HCT116 (cell line): ENCODE results near the gene TNFRSF8. TPM values are rescaled to one million over a fixed set of nuclear protein-coding genes. Genes with fewer than 3 reads are reported as not detected.

Experiments
- ATAC-seq: fragments of 200-7000 bp; cut with Tn5 transposase; 2 replicates; pipeline ENCODE4 v1.9.1; 2020; ENCODE audit warnings: mild to moderate bottlenecking, moderate library complexity
- BruUV-seq: library from RNA; stranded (reverse); fragments of 400-500 nt; replicated peaks from 2 replicates; lab custom pipeline; 2021; lab: Mats Ljungman, UMichigan
- CTCF ChIA-PET: fragments of 300-600 bp; sonication (Branson Sonifier 250); formaldehyde crosslinking; loops from one replicate; lab custom pipeline; 2021; ENCODE audit warnings: antibody characterized with exemption; lab: Charles Lee
- POLR2A ChIA-PET: fragments of 300-600, 350-600 bp; sonication (Branson Sonifier 250); formaldehyde crosslinking; loops from one replicate; lab custom pipeline; 2021; ENCODE audit warnings: antibody characterized with exemption; lab: Charles Lee
- RAD21 ChIA-PET, 2 experiments: fragments of 300-600 bp; sonication (Branson Sonifier 250); formaldehyde crosslinking; loops; one replicate each; lab custom pipeline; 2023; ENCODE audit warnings: low total read pairs in 2 of 2; ENCODE audit not compliant: uncharacterized antibody in 2 of 2, unreplicated experiment in 2 of 2, low non-redundant PET in 1 of 2; lab: Charles Lee
- DNase-seq: peaks from one replicate; pipeline ENCODE4 v3.0.0-alpha.2; 2010; ENCODE audit warnings: low read depth, low spot score
- H2AFZ ChIP-seq: fragments of 200-600 bp; shearing (Covaris generic), sonication (generic); 2 replicates; pipeline ENCODE4 v1.6.1; 2017; ENCODE audit warnings: low read depth, mixed run types, mixed read lengths, antibody characterized with exemption, low read length; ENCODE audit not compliant: poor library complexity, severe bottlenecking
- H3K27ac ChIP-seq: 2 replicates; pipeline ENCODE4 v1.5.1; 2012; ENCODE audit warnings: low read depth, low read length
- H3K27me3 ChIP-seq: fragments of 200-600 bp; sonication (generic); 2 replicates; pipeline ENCODE4 v1.6.1; 2016; ENCODE audit warnings: mixed run types, low read length, mixed read lengths; ENCODE audit not compliant: insufficient read depth
- H3K36me3 ChIP-seq, 2 experiments: fragments of 200-500 bp in 1 of 2; fragments of 200-600 bp in 1 of 2; sonication (Bioruptor generic) in 1 of 2; sonication (generic) in 1 of 2; 2 replicates each; pipeline versions ENCODE4 v1.5.1 to v1.6.1; 2014 to 2016; ENCODE audit warnings: low read length in 2 of 2, inconsistent platforms in 1 of 2, mixed read lengths in 1 of 2, mixed run types in 1 of 2; ENCODE audit not compliant: insufficient read depth in 2 of 2, control insufficient read depth in 1 of 2
- H3K4me1 ChIP-seq, 2 experiments: fragments of 200-600 bp in 1 of 2; sonication (generic) in 1 of 2; 2 replicates each; pipeline versions ENCODE4 v1.5.1 to v1.6.1; 2012 to 2017; ENCODE audit warnings: low read length in 2 of 2, inconsistent platforms in 1 of 2, mild to moderate bottlenecking in 1 of 2, mixed read lengths in 1 of 2, mixed run types in 1 of 2, moderate library complexity in 1 of 2; ENCODE audit not compliant: insufficient read depth in 2 of 2, control insufficient read depth in 1 of 2
- H3K4me2 ChIP-seq: fragments of 200-600 bp; sonication (generic); 2 replicates; pipeline ENCODE4 v1.6.1; 2017; ENCODE audit warnings: mixed run types, low read length, mixed read lengths
- H3K4me3 ChIP-seq, 2 experiments: fragments of 200-600 bp in 1 of 2; sonication (generic) in 1 of 2; replicated peaks in 1 of 2; 2 replicates each; pipeline ENCODE4 v1.5.1; 2011 to 2016; ENCODE audit warnings: low read length in 2 of 2, control low read depth in 1 of 2, low read depth in 1 of 2, mild to moderate bottlenecking in 1 of 2, mixed read lengths in 1 of 2, mixed run types in 1 of 2
- H3K79me2 ChIP-seq: fragments of 200-600 bp; sonication (generic); 2 replicates; pipeline ENCODE4 v1.6.1; 2017; ENCODE audit warnings: mild to moderate bottlenecking, mixed run types, low read length, moderate library complexity, mixed read lengths; ENCODE audit not compliant: insufficient read depth
- H3K9ac ChIP-seq: fragments of 200-600 bp; sonication (generic); 2 replicates; pipeline ENCODE4 v1.6.1; 2016; ENCODE audit warnings: low read length, mixed read lengths
- H3K9me2 ChIP-seq: fragments of 200-600 bp; sonication (generic), shearing (Covaris generic); 2 replicates; pipeline ENCODE4 v1.6.1; 2017; ENCODE audit warnings: mixed run types, mild to moderate bottlenecking, moderate library complexity; ENCODE audit not compliant: insufficient read depth
- H3K9me3 ChIP-seq, 2 experiments: fragments of 200-500 bp in 1 of 2; fragments of 200-600 bp in 1 of 2; sonication (Bioruptor generic) in 1 of 2; sonication (generic) in 1 of 2; 2 replicates each; pipeline ENCODE4 v1.6.1; 2014 to 2017; ENCODE audit warnings: low read length in 2 of 2, mixed read lengths in 2 of 2, inconsistent platforms in 1 of 2, low read depth in 1 of 2, mild to moderate bottlenecking in 1 of 2, mixed run types in 1 of 2, moderate library complexity in 1 of 2; ENCODE audit not compliant: control insufficient read depth in 1 of 2, insufficient read depth in 1 of 2
- H4K20me1 ChIP-seq: fragments of 200-600 bp; sonication (generic), shearing (Covaris generic); 2 replicates; pipeline ENCODE4 v1.6.1; 2017; ENCODE audit warnings: mixed run types, mild to moderate bottlenecking, moderate library complexity; ENCODE audit not compliant: insufficient read depth
- ATF3 ChIP-seq: IDR thresholded peaks from 2 replicates; pipeline ENCODE4 v1.6.1; 2012
- CBX3 ChIP-seq: IDR thresholded peaks from 2 replicates; pipeline ENCODE4 v1.6.1; 2012; ENCODE audit warnings: low read depth
- CEBPB ChIP-seq: IDR thresholded peaks from 2 replicates; pipeline ENCODE4 v1.6.1; 2012; ENCODE audit warnings: low read depth
- CTCF ChIP-seq, 3 experiments: fragments of 200-600 bp in 1 of 3; sonication (generic) in 1 of 3; IDR thresholded peaks in 2 of 3; conservative IDR thresholded peaks in 1 of 3; 2 replicates each; pipeline ENCODE4 v1.5.1; 2012 to 2017; ENCODE audit warnings: low read depth in 2 of 3, low read length in 2 of 3, antibody characterized with exemption in 1 of 3, borderline replicate concordance in 1 of 3, control low read depth in 1 of 3, mild to moderate bottlenecking in 1 of 3, mixed read lengths in 1 of 3, mixed run types in 1 of 3, moderate library complexity in 1 of 3; ENCODE audit not compliant: insufficient read depth in 1 of 3
- EGR1 ChIP-seq: IDR thresholded peaks from 2 replicates; pipeline ENCODE4 v1.6.1; 2012; ENCODE audit warnings: low read depth
- EZH2 ChIP-seq: fragments of 200-600 bp; sonication (generic); IDR thresholded peaks from 2 replicates; pipeline ENCODE4 v1.6.1; 2017; ENCODE audit warnings: antibody characterized with exemption, mixed run types
- EZH2phosphoT487 ChIP-seq: fragments of 200-600 bp; IDR thresholded peaks from 2 replicates; pipeline ENCODE4 v1.6.1; 2018; ENCODE audit warnings: antibody characterized with exemption, borderline replicate concordance
- JUND ChIP-seq: IDR thresholded peaks from 2 replicates; pipeline ENCODE4 v1.6.1; 2012
- RAD21 ChIP-seq: IDR thresholded peaks from 2 replicates; pipeline ENCODE4 v1.6.1; 2012; ENCODE audit warnings: low read depth, mild to moderate bottlenecking
- REST ChIP-seq: IDR thresholded peaks from 2 replicates; pipeline ENCODE4 v1.6.1; 2012; ENCODE audit warnings: low read depth
- SIN3A ChIP-seq: IDR thresholded peaks from 2 replicates; pipeline ENCODE4 v1.6.1; 2012; ENCODE audit warnings: low read depth
- SP1 ChIP-seq: IDR thresholded peaks from 2 replicates; pipeline ENCODE4 v1.6.1; 2012; ENCODE audit warnings: low read depth
- TCF7L2 ChIP-seq: IDR thresholded peaks from 2 replicates; pipeline ENCODE4 v1.7.0; 2011; ENCODE audit warnings: borderline replicate concordance, inconsistent platforms; ENCODE audit not compliant: insufficient read depth, insufficient read length; ENCODE audit errors: extremely low read depth
- ZFX ChIP-seq: fragments of 450-650 bp; IDR thresholded peaks from 2 replicates; pipeline ENCODE4 v1.6.1; 2017
- ZNF274 ChIP-seq: fragments of 200-500 bp; sonication (Bioruptor generic); IDR thresholded peaks from 2 replicates; pipeline ENCODE4 v1.6.1; 2014; ENCODE audit warnings: mild to moderate bottlenecking, low read depth, low read length, inconsistent platforms
- intact Hi-C: fragments of 100-400 bp; cut with micrococcal nuclease; formaldehyde crosslinking; loops from 2 replicates; pipeline ENCODE4 v1.10.0; 2022
- total RNA-seq: library from RNA; stranded (reverse); gene quantifications from one replicate; pipeline ENCODE4 v1.2.1, GENCODE V29; 2021; ENCODE audit not compliant: unreplicated experiment

Gene TNFRSF8
- total RNA-seq, 1 experiment from 2014 or later: 0.17 TPM

- ChIA-PET RAD21 (no interaction called here), CTCF (interaction anchor here (0.7 kb wide), 1 partner anchor 8 kb away, joined by 4 read pairs; no protein-coding TSS in a partner anchor), POLR2A (interaction anchor here (1.1 to 2.0 kb wide), 2 partner anchors 12 to 19 kb away, joined by 4 to 5 read pairs; partner anchors contain the start of gene MIIP)
- TF ChIP-seq SIN3A: no peak
- Histone ChIP-seq H2AFZ (no peak overlapping the region), H3K9me2 (no peaks in the 10 kb centered on the region), H3K4me1 (no peaks in the 10 kb centered on the region), H3K36me3 (no peaks in the 10 kb centered on the region), H3K9me3 (no peaks in the 10 kb centered on the region), H3K79me2 (no peaks in the 10 kb centered on the region), H3K27ac (no peak overlapping the region), H4K20me1 (no peaks in the 10 kb centered on the region), H3K27me3 (no peaks in the 10 kb centered on the region), H3K9ac (no peak overlapping the region), H3K4me2 (no peak overlapping the region), H3K4me3 (no peak overlapping the region)
- intact Hi-C loops: no loop called here
- DNase-seq (no peak), ATAC-seq (no peak)
- no TSS peak for BruUV-seq
Observed at GRCh38 chr1:12038356-12039163, 24.5 kb upstream of the TNFRSF8 start.

- DNase-seq (no peak), ATAC-seq (no peak)
- H3K36me3 ChIP-seq: no peaks in the 10 kb centered on the region
- no peaks in the 10 kb centered on the region for H4K20me1 ChIP-seq
- no peak overlapping the region for H3K4me3 ChIP-seq
- no peaks in the 10 kb centered on the region for H3K27me3 ChIP-seq
- BruUV-seq: no TSS peak
- ChIA-PET POLR2A (interaction anchor here (2.0 kb wide), 1 partner anchor 20 kb away, joined by 5 read pairs; the partner anchor contains the start of gene MIIP), CTCF (interaction anchor here (0.7 kb wide), 1 partner anchor 9 kb away, joined by 4 read pairs; no protein-coding TSS in a partner anchor), RAD21 (no interaction called here)
- H3K9me3 ChIP-seq: no peaks in the 10 kb centered on the region
- no peak overlapping the region for H3K9ac ChIP-seq
- no peaks in the 10 kb centered on the region for H3K9me2 ChIP-seq
- H3K4me2 ChIP-seq: no peak overlapping the region
- intact Hi-C loops: no loop called here
- H3K27ac ChIP-seq: no peak overlapping the region
- peaks cover 0 to 1% of the 10 kb centered on the region in 2 experiments; a peak in 1 of 4 replicates for H3K4me1 ChIP-seq
- H2AFZ ChIP-seq: no peak overlapping the region
- H3K79me2 ChIP-seq: no peaks in the 10 kb centered on the region
- TF ChIP-seq ZNF274 (no peak), CTCF (IDR thresholded peaks at IDR 0.05 in 2 of 3, conservative IDR thresholded peaks at IDR 0.05 in 1 of 3; ENCODE audit: borderline replicate concordance in 1 of 3, insufficient read depth in 1 of 3, low read depth in 2 of 3, low read length in 2 of 3) (no peak), EGR1 (no peak), JUND (no peak), RAD21 (no peak), EZH2phosphoT487 (no peak), REST (no peak), EZH2 (no peak), TCF7L2 (no peak), ATF3 (no peak), CEBPB (no peak), SP1 (no peak), ZFX (no peak), CBX3 (no peak)
Observed at GRCh38 chr1:12039164-12039525, 24.0 kb upstream of the TNFRSF8 start.
